ENCODE data around the gene PSMD1. TPM values are rescaled to one million over a fixed set of nuclear protein-coding genes. Genes with fewer than 3 reads are reported as not detected.
"Not testable (repeated sequence)": the region's sequence is repeated elsewhere in the genome, so short reads cannot be mapped to it uniquely, and the experiment has no call there.

PSMD1 gene
- total RNA-seq, 1 donor from 2014 or later, result 77.2 TPM

DNA sequence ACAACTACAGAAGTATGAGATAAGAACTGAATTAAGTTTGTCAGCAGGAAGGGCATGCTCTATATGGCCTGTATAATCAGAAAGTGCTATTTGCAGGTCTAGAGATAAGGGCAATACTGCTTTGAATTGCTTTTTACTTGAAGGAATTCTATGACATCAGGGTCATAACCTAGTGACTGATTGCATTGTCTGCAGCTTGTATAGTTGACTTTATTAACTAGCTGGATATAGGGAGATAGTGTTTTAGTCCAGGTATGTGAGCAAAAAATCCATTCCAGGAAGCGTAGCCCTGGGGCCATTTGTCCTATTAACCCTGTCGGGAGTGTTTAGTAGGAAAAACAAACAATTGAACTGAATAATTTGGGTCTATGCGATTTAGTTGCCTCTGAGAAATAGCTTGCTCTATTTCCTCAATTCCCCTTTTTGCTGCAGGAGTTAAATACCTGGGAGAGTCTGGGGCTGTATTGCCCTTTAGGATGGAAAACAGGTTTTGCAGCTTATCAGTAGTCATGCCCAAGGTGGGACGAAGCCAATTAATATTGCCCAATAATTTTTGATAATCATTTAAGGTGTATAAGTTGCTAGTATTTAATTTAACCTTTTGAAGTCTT, 38.2 kb downstream of the PSMD1 start:
- TF ChIP-seq CTCF (IDR thresholded peaks at IDR 0.05; ENCODE audit: insufficient read depth, low read length, poor library complexity, severe bottlenecking), result no peak
- Histone ChIP-seq H3K36me3 (ENCODE audit: control insufficient read depth, insufficient read depth, low read length) (no peaks in the 10 kb centered on the region), H3K4me3 (ENCODE audit: low read depth, low read length) (no peak overlapping the region), H3K27me3 (ENCODE audit: control insufficient read depth, insufficient read depth, low read length) (no peaks in the 10 kb centered on the region)
- DNase-seq (ENCODE audit: low read depth), result no peak

- Histone ChIP-seq H3K36me3 (ENCODE audit: control insufficient read depth, insufficient read depth, low read length) (peaks cover 2% of the 10 kb centered on the region), H3K4me3 (ENCODE audit: low read depth, low read length) (no peak overlapping the region), H3K27me3 (ENCODE audit: control insufficient read depth, insufficient read depth, low read length) (no peaks in the 10 kb centered on the region)
- no peak for TF ChIP-seq CTCF (IDR thresholded peaks at IDR 0.05; ENCODE audit: insufficient read depth, low read length, poor library complexity, severe bottlenecking)
- no peak for DNase-seq (ENCODE audit: low read depth)
Measured at GRCh38 chr2:231099918-231100317, 43.3 kb downstream of the PSMD1 start.

DNA sequence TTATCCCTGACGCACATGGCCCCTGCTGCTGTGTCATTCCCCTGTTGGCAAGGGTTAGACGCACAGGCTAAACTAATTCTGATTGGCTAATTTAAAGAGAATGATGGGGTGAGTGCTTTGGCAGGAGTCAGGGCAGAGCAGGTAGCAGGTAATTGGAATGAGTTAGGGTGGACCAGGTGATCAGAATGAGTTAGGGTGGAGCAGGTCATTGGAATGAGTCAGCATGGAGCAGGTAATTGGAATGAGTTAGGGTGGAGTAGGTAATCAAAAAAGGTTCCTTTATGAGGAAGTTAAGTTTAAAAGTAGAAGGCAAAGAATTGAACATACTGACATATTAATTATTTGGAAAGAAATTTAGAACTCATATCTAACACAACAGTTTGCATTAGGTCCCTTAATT, 43.7 kb downstream of the PSMD1 start:
- not testable (repeated sequence) for DNase-seq (ENCODE audit: low read depth); H3K27me3 ChIP-seq (ENCODE audit: control insufficient read depth, insufficient read depth, low read length); H3K4me3 ChIP-seq (ENCODE audit: low read depth, low read length); H3K36me3 ChIP-seq (ENCODE audit: control insufficient read depth, insufficient read depth, low read length)

DNA sequence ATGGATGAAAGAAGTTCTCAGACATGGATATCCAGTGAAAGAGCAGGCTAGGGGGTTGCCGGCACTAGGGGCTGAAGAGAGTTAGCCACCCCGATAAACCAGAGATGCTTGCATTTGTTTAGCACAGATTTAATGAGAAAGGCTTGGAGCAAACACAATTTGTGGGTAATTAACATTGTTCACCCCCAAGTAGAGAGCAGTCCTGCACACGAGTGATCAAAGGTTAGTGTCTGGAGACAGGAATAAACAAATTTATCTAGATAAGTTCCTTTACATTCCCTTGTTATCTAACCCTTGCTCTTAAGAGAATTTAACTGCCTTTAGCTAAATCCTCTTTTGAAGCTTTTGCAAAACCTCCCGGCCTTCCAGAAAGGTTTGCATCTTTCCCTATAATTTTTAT, 44.3 kb downstream of the PSMD1 start:
- Histone ChIP-seq H3K36me3 (ENCODE audit: control insufficient read depth, insufficient read depth, low read length) (peaks cover 2% of the 10 kb centered on the region), H3K27me3 (ENCODE audit: control insufficient read depth, insufficient read depth, low read length) (no peaks in the 10 kb centered on the region), H3K4me3 (ENCODE audit: low read depth, low read length) (no peak overlapping the region)
- DNase-seq (ENCODE audit: low read depth), result no peak
- no peak for TF ChIP-seq CTCF (IDR thresholded peaks at IDR 0.05; ENCODE audit: insufficient read depth, low read length, poor library complexity, severe bottlenecking)

DNA sequence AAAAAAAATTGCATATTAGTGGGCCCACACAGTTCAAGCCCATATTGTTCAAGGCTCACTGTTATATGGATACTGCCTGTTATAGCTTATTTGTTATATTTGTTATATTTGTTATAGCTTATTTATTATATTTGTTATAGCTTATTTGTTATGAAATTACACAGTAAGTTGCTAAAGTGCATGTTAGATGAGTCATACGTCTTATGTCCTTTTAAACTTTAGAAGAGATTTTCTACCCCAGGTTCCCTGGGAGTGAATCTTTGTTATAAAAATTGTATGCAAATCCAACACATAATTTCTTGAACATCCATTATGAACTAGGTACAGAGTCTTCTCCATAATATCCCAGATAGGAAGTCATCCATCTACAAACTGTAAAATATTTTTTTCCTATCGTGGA, 46.1 kb downstream of the PSMD1 start:
- DNase-seq (ENCODE audit: low read depth), result no peak
- TF ChIP-seq CTCF (IDR thresholded peaks at IDR 0.05; ENCODE audit: insufficient read depth, low read length, poor library complexity, severe bottlenecking), result no peak
- Histone ChIP-seq H3K36me3 (ENCODE audit: control insufficient read depth, insufficient read depth, low read length) (peaks cover 2% of the 10 kb centered on the region), H3K27me3 (ENCODE audit: control insufficient read depth, insufficient read depth, low read length) (no peaks in the 10 kb centered on the region), H3K4me3 (ENCODE audit: low read depth, low read length) (no peak overlapping the region)

DNA sequence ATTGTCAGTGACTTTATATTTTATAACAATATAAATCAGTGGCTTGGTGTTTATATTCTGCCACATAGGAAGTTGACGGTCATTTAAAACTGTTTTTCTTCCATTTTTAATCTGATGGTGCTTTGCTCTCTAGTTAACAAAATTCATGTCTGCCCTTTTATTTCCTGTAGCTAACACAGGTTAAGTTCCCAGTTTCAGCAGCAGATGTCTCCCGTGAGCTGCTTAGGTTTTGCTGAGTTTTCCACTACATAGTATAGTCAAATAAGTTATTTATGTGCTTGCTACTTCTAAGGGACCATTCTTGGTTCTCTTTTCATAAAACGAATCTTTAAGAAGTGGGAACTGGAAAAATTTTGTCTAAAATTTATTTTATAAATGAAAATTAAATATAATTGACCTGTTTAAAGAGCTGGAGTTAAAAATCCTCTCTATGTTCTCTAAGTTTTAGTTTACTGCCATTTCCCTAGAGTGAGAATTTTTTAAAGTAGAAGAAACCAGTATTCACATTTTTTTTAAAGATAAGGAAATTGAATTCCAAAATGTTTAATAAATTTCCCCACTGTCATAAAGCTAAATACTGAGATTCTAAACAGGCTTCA, 47.5 kb downstream of the PSMD1 start:
- DNase-seq (ENCODE audit: low read depth), result peak; percentile 38
- H3K27me3 ChIP-seq (ENCODE audit: control insufficient read depth, insufficient read depth, low read length), result no peaks in the 10 kb centered on the region
- TF ChIP-seq CTCF (IDR thresholded peaks at IDR 0.05; ENCODE audit: insufficient read depth, low read length, poor library complexity, severe bottlenecking), result peak; percentile 86
- no peak overlapping the region for H3K4me3 ChIP-seq (ENCODE audit: low read depth, low read length)
- H3K36me3 ChIP-seq (ENCODE audit: control insufficient read depth, insufficient read depth, low read length), result peaks cover 2% of the 10 kb centered on the region

Measured in kidney epithelial cell (primary cell).